GM18870 (cell line): ENCODE measurements around the gene UVRAG.

Experiments
- ATAC-seq: cut with Tn5 transposase; IDR thresholded peaks from one replicate; pipeline ENCODE4 v1.9.1; 2021; ENCODE audit warnings: moderate library complexity; ENCODE audit not compliant: unreplicated experiment

The UVRAG gene

GRCh38 chr11:76131671-76132631 is 316.9 kb downstream of the UVRAG start:
- no peak for ATAC-seq

GRCh38 chr11:76134239-76134638 is 319.2 kb downstream of the UVRAG start:
- no peak for ATAC-seq

- ATAC-seq: no peak
Measured at GRCh38 chr11:76135491-76135890, 320.5 kb downstream of the UVRAG start.

GRCh38 chr11:76139314-76139713 is 324.3 kb downstream of the UVRAG start:
- ATAC-seq: no peak

- ATAC-seq: no peak
Measured at GRCh38 chr11:76140912-76141574, 326.0 kb downstream of the UVRAG start.

GRCh38 chr11:76141901-76142588 is 327.0 kb downstream of the UVRAG start:
- ATAC-seq: no peak

- ATAC-seq: no peak
Measured at GRCh38 chr11:76143274-76143673, 328.3 kb downstream of the UVRAG start.

GRCh38 chr11:76147106-76147740 is 332.2 kb downstream of the UVRAG start:
- no peak for ATAC-seq

GRCh38 chr11:76148231-76148630 is 333.2 kb downstream of the UVRAG start:
- ATAC-seq: no peak

GRCh38 chr11:76148941-76149613 is 334.1 kb downstream of the UVRAG start:
- no peak for ATAC-seq

- no peak for ATAC-seq
Measured at GRCh38 chr11:76149713-76150112, 334.7 kb downstream of the UVRAG start.

- ATAC-seq: no peak
Measured at GRCh38 chr11:76150141-76150540, 335.1 kb downstream of the UVRAG start.

GRCh38 chr11:76151556-76152085 is 336.6 kb downstream of the UVRAG start:
- ATAC-seq: no peak

- peak; percentile 46 for ATAC-seq
Measured at GRCh38 chr11:76152086-76152681, 337.2 kb downstream of the UVRAG start.

GRCh38 chr11:76152741-76153570 is 337.9 kb downstream of the UVRAG start:
- no peak for ATAC-seq

GRCh38 chr11:76153571-76153923 is 338.5 kb downstream of the UVRAG start:
- no peak for ATAC-seq

GRCh38 chr11:76155500-76156227 is 340.7 kb downstream of the UVRAG start:
- no peak for ATAC-seq

GRCh38 chr11:76156971-76157427 is 342.0 kb downstream of the UVRAG start:
- no peak for ATAC-seq
